ENCODE measurements around the gene CDK5RAP1. TPM values are rescaled to one million over a fixed set of nuclear protein-coding genes. Genes with fewer than 3 reads are reported as not detected.
A peak's percentile ranks its signal among the peaks of the same experiment; 100 is the strongest.

The CDK5RAP1 gene
- total and polyA plus RNA-seq, 4 experiments from 2014 or later: 39.8 to 51.8 (median 46.4) TPM

- Histone ChIP-seq H3K4me1 (ENCODE audit: insufficient read depth, low read length) (no peaks in the 10 kb centered on the region), H3K27me3 (ENCODE audit: insufficient read depth, low read length) (no peaks in the 10 kb centered on the region), H3K27ac (ENCODE audit: low read depth, low read length) (no peak overlapping the region), H3K36me3 (ENCODE audit: insufficient read depth, low read length) (peaks cover 8% of the 10 kb centered on the region), H3K4me3 (ENCODE audit: low read length in 2 of 2) (no peak overlapping the region), H3K9me3 (ENCODE audit: control insufficient read depth in 1 of 2, low read length in 2 of 2) (no peaks in the 10 kb centered on the region)
- H3K9me3 Mint-ChIP-seq: no peaks in the 10 kb centered on the region
- H3K4me3 Mint-ChIP-seq: no peak overlapping the region
- CTCF ChIA-PET (ENCODE audit: partially characterized antibody): no interaction called here
- H3K27me3 Mint-ChIP-seq: no peaks in the 10 kb centered on the region
- peaks cover 19% of the 10 kb centered on the region in 2 donors for H3K36me3 Mint-ChIP-seq
- intact Hi-C loops (cut with micrococcal nuclease): no loop called here
- POLR2A ChIA-PET (ENCODE audit: partially characterized antibody): no interaction called here
- peak overlapping the region in 2 of 7 donors; percentile 29 to 69 for H3K27ac Mint-ChIP-seq
- no peak for DNase-seq
- H3K4me1 Mint-ChIP-seq: peaks cover 6 to 13% (median 10%) of the 10 kb centered on the region in 4 donors
These were observed 7.0 kb upstream of the CDK5RAP1 start for GRCh38 chr20:33408313-33408712.

- H3K9me3 ChIP-seq (ENCODE audit: control insufficient read depth in 1 of 2, low read length in 2 of 2): no peaks in the 10 kb centered on the region
- Mint-ChIP-seq H3K36me3 (peaks cover 19% of the 10 kb centered on the region in 2 donors), H3K4me1 (peaks cover 6 to 13% (median 10%) of the 10 kb centered on the region in 4 donors), H3K27ac (peak overlapping the region in 1 of 7 donors; percentile 29), H3K4me3 (no peak overlapping the region), H3K9me3 (no peaks in the 10 kb centered on the region), H3K27me3 (no peaks in the 10 kb centered on the region)
- H3K27me3 ChIP-seq (ENCODE audit: insufficient read depth, low read length): no peaks in the 10 kb centered on the region
- H3K4me1 ChIP-seq (ENCODE audit: insufficient read depth, low read length): no peaks in the 10 kb centered on the region
- no peak for DNase-seq
- ChIA-PET POLR2A (ENCODE audit: partially characterized antibody) (no interaction called here), CTCF (ENCODE audit: partially characterized antibody) (no interaction called here)
- H3K4me3 ChIP-seq (ENCODE audit: low read length in 2 of 2): no peak overlapping the region
- H3K36me3 ChIP-seq (ENCODE audit: insufficient read depth, low read length): peaks cover 8% of the 10 kb centered on the region
- intact Hi-C loops (cut with micrococcal nuclease): no loop called here
- no peak overlapping the region for H3K27ac ChIP-seq (ENCODE audit: low read depth, low read length)
These were observed 6.5 kb upstream of the CDK5RAP1 start for GRCh38 chr20:33407796-33408195.

- peaks cover 10 to 19% (median 14%) of the 10 kb centered on the region in 4 donors for H3K4me1 Mint-ChIP-seq
- H3K4me1 ChIP-seq (ENCODE audit: insufficient read depth, low read length): peaks cover 3% of the 10 kb centered on the region
- H3K27me3 Mint-ChIP-seq: no peaks in the 10 kb centered on the region
- ChIA-PET POLR2A (ENCODE audit: partially characterized antibody) (no interaction called here), CTCF (ENCODE audit: partially characterized antibody) (interaction anchor here (0.6 kb wide), 1 partner anchor 10 kb away, joined by 3 read pairs; no protein-coding TSS in a partner anchor)
- no peaks in the 10 kb centered on the region for H3K9me3 ChIP-seq (ENCODE audit: control insufficient read depth in 1 of 2, low read length in 2 of 2)
- peak overlapping the region in 2 of 8 donors; percentile 25 to 36 for H3K4me3 Mint-ChIP-seq
- intact Hi-C loops (cut with micrococcal nuclease): no loop called here
- H3K27me3 ChIP-seq (ENCODE audit: insufficient read depth, low read length): no peaks in the 10 kb centered on the region
- H3K9me3 Mint-ChIP-seq: no peaks in the 10 kb centered on the region
- no peak overlapping the region for H3K4me3 ChIP-seq (ENCODE audit: low read length in 2 of 2)
- peak overlapping the region in 3 of 7 donors; percentile 29 to 48 (median 47) for H3K27ac Mint-ChIP-seq
- H3K27ac ChIP-seq (ENCODE audit: low read depth, low read length): no peak overlapping the region
- no peak for DNase-seq
- H3K36me3 Mint-ChIP-seq: peaks cover 19% of the 10 kb centered on the region in 2 donors
- H3K36me3 ChIP-seq (ENCODE audit: insufficient read depth, low read length): peaks cover 8% of the 10 kb centered on the region
These were observed 5.9 kb upstream of the CDK5RAP1 start for GRCh38 chr20:33407251-33407650.

GRCh38 chr20:33404281-33404680 is 3.0 kb upstream of the CDK5RAP1 start:
- Mint-ChIP-seq H3K9me3 (no peaks in the 10 kb centered on the region), H3K4me3 (peak overlapping the region in 4 of 8 donors; percentile 5 to 62 (median 17)), H3K27me3 (no peaks in the 10 kb centered on the region), H3K4me1 (peaks cover 17 to 43% (median 31%) of the 10 kb centered on the region in 4 donors), H3K36me3 (peaks cover 9 to 18% of the 10 kb centered on the region in 2 donors), H3K27ac (peak overlapping the region in 1 of 7 donors; percentile 53)
- H3K4me1 ChIP-seq (ENCODE audit: insufficient read depth, low read length): peaks cover 29% of the 10 kb centered on the region
- ChIA-PET POLR2A (ENCODE audit: partially characterized antibody) (no interaction called here), CTCF (ENCODE audit: partially characterized antibody) (no interaction called here)
- no peak overlapping the region for H3K4me3 ChIP-seq (ENCODE audit: low read length in 2 of 2)
- H3K36me3 ChIP-seq (ENCODE audit: insufficient read depth, low read length): peaks cover 5% of the 10 kb centered on the region
- intact Hi-C loops (cut with micrococcal nuclease): no loop called here
- no peak overlapping the region for H3K27ac ChIP-seq (ENCODE audit: low read depth, low read length)
- H3K9me3 ChIP-seq (ENCODE audit: control insufficient read depth in 1 of 2, low read length in 2 of 2): no peaks in the 10 kb centered on the region
- no peaks in the 10 kb centered on the region for H3K27me3 ChIP-seq (ENCODE audit: insufficient read depth, low read length)
- no peak for DNase-seq

GRCh38 chr20:33401921-33402369 is 626 bp upstream of the CDK5RAP1 start:
- peak overlapping the region; percentile 74 for H3K27ac ChIP-seq (ENCODE audit: low read depth, low read length)
- H3K9me3 Mint-ChIP-seq: no peaks in the 10 kb centered on the region
- H3K4me3 Mint-ChIP-seq: peak overlapping the region; percentile 93 to 98 (median 98)
- peaks cover 1 to 18% of the 10 kb centered on the region in 2 donors for H3K36me3 Mint-ChIP-seq
- DNase-seq: peak in 1 of 5 donors; percentile 5
- H3K27ac Mint-ChIP-seq: peak overlapping the region in 6 of 7 donors; percentile 6 to 95 (median 94)
- ChIA-PET CTCF (ENCODE audit: partially characterized antibody) (interaction anchor here (0.8 to 1.1 kb wide), 8 partner anchors 9 to 319 kb away, joined by 3 to 5 read pairs (median 4); partner anchors contain the start of genes ACTL10 and SNTA1), POLR2A (ENCODE audit: partially characterized antibody) (interaction anchor here (0.7 to 1.7 kb wide), 12 partner anchors 10 to 265 kb away, joined by 3 to 17 read pairs (median 5); partner anchors contain the start of genes ACTL10, CBFA2T2 and SNTA1)
- H3K9me3 ChIP-seq (ENCODE audit: control insufficient read depth in 1 of 2, low read length in 2 of 2): no peaks in the 10 kb centered on the region
- H3K27me3 Mint-ChIP-seq: no peaks in the 10 kb centered on the region
- peaks cover 49% of the 10 kb centered on the region for H3K4me1 ChIP-seq (ENCODE audit: insufficient read depth, low read length)
- H3K4me1 Mint-ChIP-seq: peaks cover 24 to 61% (median 43%) of the 10 kb centered on the region in 4 donors
- H3K27me3 ChIP-seq (ENCODE audit: insufficient read depth, low read length): no peaks in the 10 kb centered on the region
- intact Hi-C loops (cut with micrococcal nuclease): loop anchor here (1.0 to 2.0 kb wide), 6 partner anchors 31 to 409 kb away; partner anchors contain the start of genes ACTL10, CHMP4B and E2F1
- H3K4me3 ChIP-seq (ENCODE audit: low read length in 2 of 2): peak overlapping the region; percentile 100
- no peaks in the 10 kb centered on the region for H3K36me3 ChIP-seq (ENCODE audit: insufficient read depth, low read length)

GRCh38 chr20:33400812-33401183 is 521 bp downstream of the CDK5RAP1 start:
- peaks cover 3 to 30% of the 10 kb centered on the region in 2 donors for H3K36me3 Mint-ChIP-seq
- H3K4me3 Mint-ChIP-seq: peak overlapping the region; percentile 93 to 98 (median 98)
- peak in 1 of 5 donors; percentile 6 for DNase-seq
- Histone ChIP-seq H3K36me3 (ENCODE audit: insufficient read depth, low read length) (no peaks in the 10 kb centered on the region), H3K27ac (ENCODE audit: low read depth, low read length) (peak overlapping the region; percentile 74), H3K4me3 (ENCODE audit: low read length in 2 of 2) (peak overlapping the region; percentile 100), H3K27me3 (ENCODE audit: insufficient read depth, low read length) (no peaks in the 10 kb centered on the region), H3K9me3 (ENCODE audit: control insufficient read depth in 1 of 2, low read length in 2 of 2) (no peaks in the 10 kb centered on the region), H3K4me1 (ENCODE audit: insufficient read depth, low read length) (peaks cover 52% of the 10 kb centered on the region)
- no peaks in the 10 kb centered on the region for H3K9me3 Mint-ChIP-seq
- H3K4me1 Mint-ChIP-seq: peaks cover 24 to 72% (median 50%) of the 10 kb centered on the region in 4 donors
- POLR2A ChIA-PET (ENCODE audit: partially characterized antibody): interaction anchor here (0.8 to 1.7 kb wide), 9 partner anchors 10 to 266 kb away, joined by 3 to 17 read pairs (median 5); partner anchors contain the start of genes ACTL10, CBFA2T2 and SNTA1
- no peaks in the 10 kb centered on the region for H3K27me3 Mint-ChIP-seq
- CTCF ChIA-PET (ENCODE audit: partially characterized antibody): interaction anchor here (0.7 to 1.1 kb wide), 5 partner anchors 8 to 320 kb away, joined by 3 to 4 read pairs (median 4); no protein-coding TSS in a partner anchor
- peak overlapping the region; percentile 6 to 95 (median 80) for H3K27ac Mint-ChIP-seq
- intact Hi-C loops (cut with micrococcal nuclease): loop anchor here (1.0 to 2.0 kb wide), 6 partner anchors 30 to 411 kb away; partner anchors contain the start of genes ACTL10, CHMP4B and E2F1

GRCh38 chr20:33399924-33400323 is 1.4 kb downstream of the CDK5RAP1 start:
- intact Hi-C loops (cut with micrococcal nuclease): loop anchor here (2.0 kb wide), 2 partner anchors 29 to 267 kb away; partner anchors contain the start of gene ACTL10
- Histone ChIP-seq H3K4me1 (ENCODE audit: insufficient read depth, low read length) (peaks cover 52% of the 10 kb centered on the region), H3K4me3 (ENCODE audit: low read length in 2 of 2) (peak overlapping the region in 1 of 2 donors; percentile 100), H3K27ac (ENCODE audit: low read depth, low read length) (no peak overlapping the region), H3K27me3 (ENCODE audit: insufficient read depth, low read length) (no peaks in the 10 kb centered on the region), H3K36me3 (ENCODE audit: insufficient read depth, low read length) (peaks cover 1% of the 10 kb centered on the region), H3K9me3 (ENCODE audit: control insufficient read depth in 1 of 2, low read length in 2 of 2) (no peaks in the 10 kb centered on the region)
- peaks cover 3 to 37% of the 10 kb centered on the region in 2 donors for H3K36me3 Mint-ChIP-seq
- CTCF ChIA-PET (ENCODE audit: partially characterized antibody): interaction anchor here (0.7 kb wide), 1 partner anchor 7 kb away, joined by 3 read pairs; no protein-coding TSS in a partner anchor
- peaks cover 24 to 78% (median 51%) of the 10 kb centered on the region in 4 donors for H3K4me1 Mint-ChIP-seq
- peak overlapping the region; percentile 93 to 98 (median 98) for H3K4me3 Mint-ChIP-seq
- no peak for DNase-seq
- H3K9me3 Mint-ChIP-seq: no peaks in the 10 kb centered on the region
- no peaks in the 10 kb centered on the region for H3K27me3 Mint-ChIP-seq
- POLR2A ChIA-PET (ENCODE audit: partially characterized antibody): interaction anchor here (0.8 to 1.1 kb wide), 2 partner anchors 43 to 44 kb away, joined by 3 read pairs; partner anchors contain the start of gene SNTA1
- peak overlapping the region in 6 of 7 donors; percentile 38 to 95 (median 74) for H3K27ac Mint-ChIP-seq
